Endothelial cell (in vitro differentiated cells): Measurements from ENCODE around the gene ZNF597. TPM values are rescaled to one million over a fixed set of nuclear protein-coding genes. Genes with fewer than 3 reads are reported as not detected.

ENCODE experiments used
- DNase-seq: peaks from one replicate; pipeline ENCODE4 v3.0.0; 2021; ENCODE audit warnings: low spot score
- H3K27ac Mint-ChIP-seq: one replicate; pipeline ENCODE4 v1.8.0; 2021; ENCODE audit warnings: mixed read lengths, inconsistent platforms; ENCODE audit not compliant: unreplicated experiment
- H3K27me3 Mint-ChIP-seq: one replicate; pipeline ENCODE4 v1.8.0; 2021; ENCODE audit warnings: mild to moderate bottlenecking, moderate library complexity, mixed read lengths, inconsistent platforms; ENCODE audit not compliant: unreplicated experiment
- H3K36me3 Mint-ChIP-seq: one replicate; pipeline ENCODE4 v1.8.0; 2021; ENCODE audit warnings: mild to moderate bottlenecking, low read depth, mixed read lengths, inconsistent platforms; ENCODE audit not compliant: unreplicated experiment
- H3K4me1 Mint-ChIP-seq: one replicate; pipeline ENCODE4 v1.8.0; 2021; ENCODE audit warnings: mild to moderate bottlenecking, mixed read lengths, inconsistent platforms; ENCODE audit not compliant: unreplicated experiment
- H3K4me3 Mint-ChIP-seq: one replicate; pipeline ENCODE4 v1.8.0; 2021; ENCODE audit warnings: mild to moderate bottlenecking, mixed read lengths, inconsistent platforms; ENCODE audit not compliant: unreplicated experiment
- H3K9me3 Mint-ChIP-seq: one replicate; pipeline ENCODE4 v1.8.0; 2021; ENCODE audit warnings: mixed read lengths, inconsistent platforms; ENCODE audit not compliant: unreplicated experiment
- total RNA-seq: library from RNA; stranded (reverse); fragmentation: NEBNext Ultra II Directional; extraction: Animal tissue kit (Norgen Biotek cat#: 25700); gene quantifications from one replicate; pipeline ENCODE4 v1.2.1, GENCODE V29; 2021; ENCODE audit not compliant: unreplicated experiment
- TF ChIP-seq, protein P1 (sequence below): fragments of 200-600 bp; sonication (generic); IDR thresholded peaks from one replicate; pipeline ENCODE4 v1.5.0; 2021; ENCODE audit warnings: antibody characterized with exemption; ENCODE audit not compliant: unreplicated experiment

The ZNF597 gene
- total RNA-seq, 1 donor from 2014 or later: 5.7 TPM

DNA sequence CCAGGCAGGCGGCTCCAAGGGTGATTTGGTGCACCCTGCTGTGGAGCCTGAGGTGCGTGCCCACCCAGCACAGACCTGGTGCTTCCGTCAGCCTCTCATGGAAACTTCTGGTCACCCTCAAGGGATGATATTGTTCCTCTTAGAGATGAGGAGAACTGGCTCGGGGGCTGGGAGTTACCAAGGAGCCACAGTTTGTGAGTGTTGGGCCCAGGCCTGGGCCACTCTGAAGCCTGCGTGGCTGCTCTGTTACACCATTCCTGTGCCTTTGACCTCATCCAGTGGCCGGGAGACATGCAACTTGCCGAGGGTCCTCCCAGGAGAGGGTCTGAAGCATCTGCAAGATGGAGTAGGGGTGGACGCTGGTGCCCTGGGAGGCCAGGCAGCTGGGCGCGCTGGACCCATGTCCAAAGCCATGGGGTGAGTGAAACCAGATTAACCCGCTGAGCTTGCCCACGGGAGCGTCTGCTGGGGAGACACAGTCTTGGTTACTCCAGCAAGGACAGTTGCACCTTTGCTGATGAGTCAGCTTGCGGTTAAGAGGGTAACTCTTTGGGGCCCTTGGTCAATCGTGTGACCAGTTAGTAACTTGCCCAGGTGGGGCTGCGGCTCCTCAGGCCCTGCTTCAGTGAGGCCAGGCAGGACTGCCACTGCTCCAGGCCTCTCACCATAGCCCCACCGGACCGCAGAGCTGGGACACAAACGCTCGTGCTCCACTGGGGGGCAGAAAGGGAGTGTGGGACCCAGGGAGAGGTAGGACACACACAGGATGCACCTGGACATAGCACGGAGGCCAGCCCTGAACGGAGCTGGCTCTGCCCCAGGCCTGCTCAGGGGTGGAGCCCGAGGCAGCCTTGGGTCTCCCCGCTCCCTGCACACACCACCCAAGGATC, 44.5 kb upstream of the ZNF597 start:
- Mint-ChIP-seq H3K4me3 (no peak overlapping the region), H3K36me3 (peaks cover 14% of the 10 kb centered on the region), H3K27ac (no peak overlapping the region), H3K9me3 (no peaks in the 10 kb centered on the region), H3K27me3 (peaks cover 12% of the 10 kb centered on the region), H3K4me1 (no peaks in the 10 kb centered on the region)
- TF ChIP-seq, protein P1, sequence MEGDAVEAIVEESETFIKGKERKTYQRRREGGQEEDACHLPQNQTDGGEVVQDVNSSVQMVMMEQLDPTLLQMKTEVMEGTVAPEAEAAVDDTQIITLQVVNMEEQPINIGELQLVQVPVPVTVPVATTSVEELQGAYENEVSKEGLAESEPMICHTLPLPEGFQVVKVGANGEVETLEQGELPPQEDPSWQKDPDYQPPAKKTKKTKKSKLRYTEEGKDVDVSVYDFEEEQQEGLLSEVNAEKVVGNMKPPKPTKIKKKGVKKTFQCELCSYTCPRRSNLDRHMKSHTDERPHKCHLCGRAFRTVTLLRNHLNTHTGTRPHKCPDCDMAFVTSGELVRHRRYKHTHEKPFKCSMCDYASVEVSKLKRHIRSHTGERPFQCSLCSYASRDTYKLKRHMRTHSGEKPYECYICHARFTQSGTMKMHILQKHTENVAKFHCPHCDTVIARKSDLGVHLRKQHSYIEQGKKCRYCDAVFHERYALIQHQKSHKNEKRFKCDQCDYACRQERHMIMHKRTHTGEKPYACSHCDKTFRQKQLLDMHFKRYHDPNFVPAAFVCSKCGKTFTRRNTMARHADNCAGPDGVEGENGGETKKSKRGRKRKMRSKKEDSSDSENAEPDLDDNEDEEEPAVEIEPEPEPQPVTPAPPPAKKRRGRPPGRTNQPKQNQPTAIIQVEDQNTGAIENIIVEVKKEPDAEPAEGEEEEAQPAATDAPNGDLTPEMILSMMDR: no peak
- DNase-seq: no peak

DNA sequence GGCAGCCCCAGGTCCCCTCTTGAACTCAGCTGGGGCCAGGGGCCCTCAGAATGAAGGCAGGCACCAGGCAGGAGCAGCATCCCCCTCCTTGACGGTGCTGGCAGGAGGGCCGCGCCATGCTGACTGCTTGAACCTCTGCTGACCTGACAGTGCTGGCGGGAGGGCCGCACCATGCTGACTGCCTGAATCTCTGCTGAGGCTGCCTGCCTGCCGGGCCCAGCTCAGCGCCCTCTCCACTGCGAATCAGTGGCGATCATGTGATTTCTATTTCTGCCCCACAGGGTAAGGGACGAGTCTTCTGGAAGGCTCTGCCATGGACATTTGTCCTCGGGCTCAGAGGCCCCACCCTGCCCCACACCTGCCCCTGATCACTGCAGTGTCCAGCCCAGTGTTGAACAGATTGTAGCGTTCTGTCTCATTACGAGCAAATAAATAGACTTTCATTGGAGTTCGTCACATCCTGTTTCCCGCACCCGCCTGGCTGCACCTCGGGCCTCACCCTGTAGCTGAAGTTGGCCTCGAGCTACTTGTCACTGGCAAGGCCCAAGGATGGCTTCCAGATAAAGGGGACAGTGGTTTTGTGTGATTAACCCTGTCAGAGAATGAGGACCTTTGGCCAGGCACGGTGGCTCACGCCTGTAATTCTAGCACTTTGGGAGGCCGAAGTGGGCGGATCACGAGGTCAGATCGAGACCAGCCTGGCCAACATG, 43.4 kb upstream of the ZNF597 start:
- TF ChIP-seq, protein P1: no peak
- no peak for DNase-seq
- H3K4me1 Mint-ChIP-seq: no peaks in the 10 kb centered on the region
- H3K9me3 Mint-ChIP-seq: no peaks in the 10 kb centered on the region
- no peak overlapping the region for H3K27ac Mint-ChIP-seq
- H3K36me3 Mint-ChIP-seq: peaks cover 23% of the 10 kb centered on the region
- H3K4me3 Mint-ChIP-seq: peak overlapping the region; percentile 59
- peaks cover 15% of the 10 kb centered on the region for H3K27me3 Mint-ChIP-seq

DNA sequence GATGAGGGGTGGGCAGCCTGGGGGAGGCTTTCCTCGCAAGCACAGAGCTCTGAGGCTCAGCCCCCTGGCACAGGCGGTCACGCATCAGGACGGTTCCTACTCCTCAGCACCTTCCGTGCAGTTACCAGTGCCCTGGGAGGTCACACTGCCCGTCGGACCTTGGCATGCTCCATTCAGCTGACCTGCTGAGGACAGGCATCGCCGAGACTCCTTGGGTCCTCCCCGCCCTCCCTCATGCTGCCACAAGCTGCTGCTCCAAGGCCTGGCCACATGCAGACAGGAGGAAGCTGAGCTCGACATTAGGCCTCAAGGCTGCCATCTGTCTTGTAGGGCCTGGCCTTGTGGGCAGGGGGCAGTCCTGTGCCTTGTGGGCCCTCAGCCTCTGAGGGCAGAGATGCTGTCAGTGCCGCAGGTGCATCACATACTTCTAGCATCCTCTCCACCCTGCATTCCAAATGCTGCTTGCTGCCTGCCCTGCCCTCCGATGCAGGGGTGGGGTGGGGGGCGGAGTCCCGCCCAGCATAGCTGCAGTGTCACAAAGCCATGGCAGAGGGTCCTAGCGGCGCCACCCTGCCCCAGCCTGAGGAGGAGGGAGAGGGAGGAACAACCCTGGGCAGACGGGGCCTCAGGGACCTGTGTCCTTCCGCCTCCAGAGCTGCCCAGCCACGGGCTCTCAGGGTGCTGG, 42.7 kb upstream of the ZNF597 start:
- H3K36me3 Mint-ChIP-seq: peaks cover 29% of the 10 kb centered on the region
- no peak for DNase-seq
- peaks cover 14% of the 10 kb centered on the region for H3K27me3 Mint-ChIP-seq
- H3K4me1 Mint-ChIP-seq: no peaks in the 10 kb centered on the region
- no peak overlapping the region for H3K27ac Mint-ChIP-seq
- H3K9me3 Mint-ChIP-seq: no peaks in the 10 kb centered on the region
- TF ChIP-seq, protein P1: no peak
- no peak overlapping the region for H3K4me3 Mint-ChIP-seq

DNA sequence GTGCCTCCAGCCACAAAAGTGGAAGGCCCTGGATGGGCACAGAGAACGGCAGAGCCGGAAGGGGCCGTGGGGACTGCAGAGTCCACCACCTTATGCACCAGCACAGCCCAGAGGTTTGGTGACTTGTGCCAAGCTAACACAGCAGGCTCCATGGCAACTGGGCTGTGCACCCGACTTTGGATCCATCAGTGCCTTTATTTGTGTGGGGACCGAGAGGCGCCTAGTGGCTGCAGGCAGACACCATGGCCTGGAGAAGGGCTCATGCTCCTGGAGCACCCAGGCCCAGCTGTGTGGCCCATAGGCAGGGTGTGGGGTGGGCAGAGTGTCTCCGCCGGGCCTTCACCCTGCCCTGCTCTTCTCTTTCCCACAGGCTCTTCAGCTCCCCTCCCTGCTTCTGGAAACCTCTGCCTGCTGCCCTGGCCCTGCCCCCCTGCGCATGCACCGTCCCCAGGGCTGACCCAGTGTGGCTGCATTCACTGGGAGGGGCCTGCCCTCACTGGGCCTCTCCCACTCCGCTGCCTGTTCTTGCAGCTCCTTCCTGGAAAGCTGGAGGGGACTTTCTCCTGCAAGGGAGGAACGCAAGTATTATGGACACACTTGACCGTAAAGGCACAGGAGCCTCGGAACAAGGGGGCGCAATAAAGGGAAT, 41.9 kb upstream of the ZNF597 start:
- Mint-ChIP-seq H3K36me3 (peaks cover 31% of the 10 kb centered on the region), H3K4me3 (no peak overlapping the region), H3K4me1 (no peaks in the 10 kb centered on the region), H3K27ac (no peak overlapping the region), H3K27me3 (peaks cover 14% of the 10 kb centered on the region), H3K9me3 (no peaks in the 10 kb centered on the region)
- TF ChIP-seq, protein P1: no peak
- no peak for DNase-seq
